Effector memory CD8-positive, alpha-beta T cell (primary cell): ENCODE measurements around the gene PNKD.
A peak's percentile ranks its signal among the peaks of the same experiment; 100 is the strongest.
"Not testable (repeated sequence)": the region's sequence is repeated elsewhere in the genome, so short reads cannot be mapped to it uniquely, and the experiment has no call there.

Experiments
- ATAC-seq: fragments of 150-1000 bp; cut with Tn5 transposase; replicated peaks from 2 replicates; pipeline ENCODE4 v1.10.0; 2021; ENCODE audit warnings: mild to moderate bottlenecking, moderate library complexity
- DNase-seq, 3 experiments: peaks; one replicate each; pipeline ENCODE4 v3.0.0; 2021
- H3K27ac Mint-ChIP-seq, 2 donors: one replicate each; pipeline ENCODE4 v1.8.0; 2022; ENCODE audit warnings: mild to moderate bottlenecking in 2 of 2, mixed read lengths in 2 of 2, moderate library complexity in 2 of 2
- H3K27me3 Mint-ChIP-seq, 2 donors: one replicate each; pipeline ENCODE4 v1.8.0; 2022; ENCODE audit warnings: mixed read lengths in 2 of 2
- H3K36me3 Mint-ChIP-seq: one replicate; pipeline ENCODE4 v1.8.0; 2022; ENCODE audit warnings: mild to moderate bottlenecking, moderate library complexity, mixed read lengths; ENCODE audit not compliant: insufficient read depth
- H3K4me1 Mint-ChIP-seq, 2 donors: one replicate each; pipeline ENCODE4 v1.8.0; 2022; ENCODE audit warnings: low read depth in 2 of 2, mixed read lengths in 2 of 2
- H3K4me3 Mint-ChIP-seq, 2 donors: one replicate each; pipeline ENCODE4 v1.8.0; 2022; ENCODE audit warnings: mild to moderate bottlenecking in 2 of 2, mixed read lengths in 2 of 2, moderate library complexity in 2 of 2
- H3K9me3 Mint-ChIP-seq, 2 donors: one replicate each; pipeline ENCODE4 v1.8.0; 2022; ENCODE audit warnings: mixed read lengths in 2 of 2

PNKD gene

DNA sequence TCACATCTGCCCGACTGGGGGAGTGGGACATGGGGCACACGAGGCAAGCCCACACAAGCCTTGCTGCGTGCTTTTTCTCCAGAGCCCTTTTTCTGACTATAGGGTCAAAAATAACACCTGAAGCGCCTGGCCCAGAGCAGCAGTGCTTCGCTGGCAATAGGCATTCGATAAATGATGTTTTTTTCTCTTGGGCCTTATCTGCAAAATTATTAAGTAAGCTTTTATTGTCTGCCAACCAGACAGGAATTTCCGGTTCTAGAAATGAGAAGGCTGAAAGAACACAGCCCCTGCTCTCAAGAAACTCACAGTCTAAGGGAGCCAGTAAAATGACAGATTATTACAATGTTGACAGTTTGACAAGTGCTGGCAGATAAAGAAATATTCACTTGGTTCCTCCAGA is 24.7 kb downstream of the PNKD start:
- no peaks in the 10 kb centered on the region for H3K9me3 Mint-ChIP-seq
- ATAC-seq (no peak), DNase-seq (no peak)
- peak overlapping the region in 1 of 2 donors; percentile 38 for H3K27ac Mint-ChIP-seq
- no peaks in the 10 kb centered on the region for H3K27me3 Mint-ChIP-seq
- H3K36me3 Mint-ChIP-seq, result peaks cover 6% of the 10 kb centered on the region
- H3K4me1 Mint-ChIP-seq, result peaks cover 25 to 29% of the 10 kb centered on the region in 2 donors
- H3K4me3 Mint-ChIP-seq, result no peak overlapping the region

DNA sequence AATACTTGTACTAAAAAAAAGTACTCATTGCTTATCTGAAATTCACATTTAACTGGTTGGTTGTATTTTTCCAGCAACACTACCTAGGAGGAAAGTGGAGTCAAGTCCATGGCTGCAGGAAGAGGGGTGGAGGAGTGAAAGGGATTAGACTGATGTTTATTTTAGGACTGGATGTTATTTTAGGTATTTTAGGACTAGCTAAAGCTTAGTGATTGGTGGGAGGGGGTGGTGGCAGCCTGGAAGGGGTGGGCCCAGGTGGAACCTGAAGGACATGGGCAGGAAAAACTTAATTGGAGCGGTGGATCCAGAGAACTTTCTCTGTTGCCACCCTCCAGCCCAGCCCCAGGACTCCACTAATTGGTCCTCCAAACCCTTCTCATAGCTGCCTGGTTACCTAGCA is 25.9 kb downstream of the PNKD start:
- Mint-ChIP-seq H3K27me3 (no peaks in the 10 kb centered on the region), H3K4me3 (no peak overlapping the region), H3K4me1 (peaks cover 15 to 18% of the 10 kb centered on the region in 2 donors), H3K9me3 (no peaks in the 10 kb centered on the region), H3K36me3 (peaks cover 7% of the 10 kb centered on the region), H3K27ac (no peak overlapping the region)
- no peak for ATAC-seq
- no peak for DNase-seq

DNA sequence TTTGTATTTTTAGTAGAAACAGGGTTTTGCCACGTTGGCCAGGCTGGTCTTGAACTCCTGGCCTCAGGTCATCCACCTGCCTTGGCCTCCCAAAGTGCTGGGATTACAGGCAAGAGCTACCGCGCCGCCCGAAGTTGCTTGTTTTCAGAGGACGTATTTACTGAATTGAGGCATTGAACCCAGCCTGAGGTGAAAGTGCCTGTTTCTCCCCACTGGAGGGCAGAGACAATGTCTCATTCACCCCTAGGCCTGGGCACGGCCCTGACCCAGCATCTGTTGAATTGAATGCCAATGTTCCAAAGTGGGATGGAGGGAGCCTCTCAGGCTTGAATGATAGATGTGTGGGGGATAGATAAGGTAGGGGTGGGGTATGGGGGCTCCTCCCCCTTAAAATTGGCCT is 26.5 kb downstream of the PNKD start:
- H3K4me1 Mint-ChIP-seq, result peaks cover 13 to 15% of the 10 kb centered on the region in 2 donors
- H3K27me3 Mint-ChIP-seq, result no peaks in the 10 kb centered on the region
- ATAC-seq (no peak), DNase-seq (no peak)
- no peak overlapping the region for H3K27ac Mint-ChIP-seq
- H3K9me3 Mint-ChIP-seq, result no peaks in the 10 kb centered on the region
- peaks cover 7% of the 10 kb centered on the region for H3K36me3 Mint-ChIP-seq
- no peak overlapping the region for H3K4me3 Mint-ChIP-seq

DNA sequence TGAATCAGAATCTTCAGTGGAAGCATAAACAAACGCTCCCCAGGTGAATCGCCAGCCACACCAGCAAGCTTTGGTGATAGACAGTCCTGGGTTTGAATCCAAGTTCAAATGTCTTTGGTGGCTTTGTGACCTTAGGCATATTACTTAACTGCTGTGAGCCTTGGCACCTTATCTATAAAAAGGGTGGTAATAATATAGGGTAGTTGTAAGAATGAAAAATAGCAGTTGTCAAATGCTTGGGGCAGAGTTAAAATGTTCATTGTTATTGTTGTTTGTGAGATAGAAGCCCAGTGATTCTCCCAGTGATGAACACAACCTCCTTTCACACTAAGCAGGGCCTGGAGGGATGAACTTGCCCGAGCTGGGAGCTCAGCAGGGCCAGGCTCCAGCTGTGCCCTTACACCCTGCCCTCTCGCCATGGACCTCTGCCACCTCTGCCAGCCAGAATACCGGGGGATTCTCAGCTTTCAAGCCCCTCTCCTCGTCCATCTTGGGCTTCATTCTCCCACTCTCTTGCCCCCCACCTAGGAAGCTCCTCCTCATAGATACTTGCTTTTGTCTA is 28.1 kb downstream of the PNKD start:
- peaks cover 6 to 13% of the 10 kb centered on the region in 2 donors for H3K4me1 Mint-ChIP-seq
- no peak overlapping the region for H3K4me3 Mint-ChIP-seq
- no peaks in the 10 kb centered on the region for H3K27me3 Mint-ChIP-seq
- no peak overlapping the region for H3K27ac Mint-ChIP-seq
- peaks cover 7% of the 10 kb centered on the region for H3K36me3 Mint-ChIP-seq
- DNase-seq (no peak), ATAC-seq (no peak)
- H3K9me3 Mint-ChIP-seq, result no peaks in the 10 kb centered on the region

DNA sequence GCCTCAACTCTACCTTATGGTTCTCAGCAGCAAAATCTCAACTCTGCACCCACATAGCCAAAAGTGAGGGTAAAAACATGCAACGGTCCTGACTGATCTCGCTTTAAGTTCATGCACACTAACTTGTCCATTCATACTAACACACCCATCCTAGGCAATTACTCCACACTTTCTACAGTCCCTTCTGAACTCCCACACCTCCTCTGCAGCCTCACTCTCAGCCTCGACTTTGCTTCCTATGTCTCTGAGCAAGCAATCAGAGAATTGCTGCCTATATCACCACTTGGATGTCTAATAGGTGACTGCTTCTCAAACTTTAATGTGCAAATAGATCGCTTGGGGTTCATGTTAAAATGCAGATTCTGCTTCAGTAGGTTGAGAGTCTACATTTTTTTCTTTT is 29.8 kb downstream of the PNKD start:
- H3K4me3 Mint-ChIP-seq, result no peak overlapping the region
- no peaks in the 10 kb centered on the region for H3K9me3 Mint-ChIP-seq
- no peaks in the 10 kb centered on the region for H3K27me3 Mint-ChIP-seq
- H3K4me1 Mint-ChIP-seq, result peaks cover 6% of the 10 kb centered on the region in 2 donors
- no peak overlapping the region for H3K27ac Mint-ChIP-seq
- peaks cover 7% of the 10 kb centered on the region for H3K36me3 Mint-ChIP-seq
- DNase-seq (no peak), ATAC-seq (no peak)

DNA sequence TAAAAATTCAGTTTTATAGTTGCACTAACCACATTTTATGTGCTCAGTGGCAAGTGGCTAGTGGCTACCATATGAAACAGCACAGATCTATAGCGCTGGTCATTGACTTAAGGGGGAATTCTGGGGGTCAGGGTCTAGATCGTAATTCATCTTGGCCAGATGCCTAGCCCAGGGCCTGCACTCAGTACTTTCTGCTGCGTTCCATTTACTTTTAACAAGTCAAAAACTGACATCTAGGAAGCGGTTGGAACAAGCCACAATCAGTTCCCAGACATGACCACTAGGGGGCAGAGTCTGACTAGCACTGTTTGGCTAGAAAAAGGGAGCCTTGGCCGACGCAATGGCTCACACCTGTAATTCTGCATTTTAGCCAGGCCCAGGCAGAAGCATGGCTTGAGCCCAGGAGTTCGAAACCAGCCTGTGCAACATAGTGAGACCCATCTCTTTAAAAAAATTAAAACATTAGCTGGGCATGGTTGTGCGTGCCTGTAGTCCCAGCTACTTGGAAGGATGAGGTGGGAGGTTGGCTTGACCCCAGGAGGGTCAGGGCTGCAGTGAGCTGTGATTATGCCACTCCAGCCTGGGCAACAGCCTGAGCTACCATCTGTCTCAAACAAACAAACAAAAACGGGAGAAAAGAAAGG is 31.0 kb downstream of the PNKD start:
- Mint-ChIP-seq H3K9me3 (no peaks in the 10 kb centered on the region), H3K4me1 (peaks cover 4 to 6% of the 10 kb centered on the region in 2 donors), H3K4me3 (no peak overlapping the region), H3K27me3 (no peaks in the 10 kb centered on the region), H3K36me3 (peaks cover 7% of the 10 kb centered on the region), H3K27ac (peak overlapping the region in 1 of 2 donors; percentile 62)
- DNase-seq, result peak; percentile 89 to 92 (median 89)
- peak; percentile 99 for ATAC-seq

DNA sequence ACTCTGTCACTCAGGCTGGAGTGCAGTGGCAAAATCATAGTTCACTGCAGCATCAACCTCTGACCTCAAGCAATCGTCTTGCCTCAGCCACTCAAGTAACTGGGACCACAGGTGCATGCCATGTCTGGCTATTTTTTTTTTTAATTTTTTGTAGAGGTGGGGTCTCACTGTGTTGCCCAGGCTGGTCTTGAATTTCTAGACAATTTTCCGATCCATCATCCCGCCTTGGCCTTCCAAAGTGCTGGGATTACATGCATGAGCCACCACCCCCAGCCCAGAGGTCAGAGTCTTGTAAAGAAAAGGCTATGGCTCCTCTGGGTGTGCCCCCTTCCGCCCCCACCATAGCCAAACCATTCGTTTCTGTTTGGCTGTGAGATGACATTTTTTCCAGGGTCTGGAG is 35.1 kb downstream of the PNKD start:
- H3K36me3 Mint-ChIP-seq, result peaks cover 8% of the 10 kb centered on the region
- H3K4me1 Mint-ChIP-seq, result peaks cover 4 to 6% of the 10 kb centered on the region in 2 donors
- no peak overlapping the region for H3K27ac Mint-ChIP-seq
- H3K27me3 Mint-ChIP-seq, result peaks cover 0 to 17% of the 10 kb centered on the region in 2 donors
- ATAC-seq, result no peak
- H3K9me3 Mint-ChIP-seq, result no peaks in the 10 kb centered on the region
- DNase-seq, result no peak
- H3K4me3 Mint-ChIP-seq, result no peak overlapping the region

DNA sequence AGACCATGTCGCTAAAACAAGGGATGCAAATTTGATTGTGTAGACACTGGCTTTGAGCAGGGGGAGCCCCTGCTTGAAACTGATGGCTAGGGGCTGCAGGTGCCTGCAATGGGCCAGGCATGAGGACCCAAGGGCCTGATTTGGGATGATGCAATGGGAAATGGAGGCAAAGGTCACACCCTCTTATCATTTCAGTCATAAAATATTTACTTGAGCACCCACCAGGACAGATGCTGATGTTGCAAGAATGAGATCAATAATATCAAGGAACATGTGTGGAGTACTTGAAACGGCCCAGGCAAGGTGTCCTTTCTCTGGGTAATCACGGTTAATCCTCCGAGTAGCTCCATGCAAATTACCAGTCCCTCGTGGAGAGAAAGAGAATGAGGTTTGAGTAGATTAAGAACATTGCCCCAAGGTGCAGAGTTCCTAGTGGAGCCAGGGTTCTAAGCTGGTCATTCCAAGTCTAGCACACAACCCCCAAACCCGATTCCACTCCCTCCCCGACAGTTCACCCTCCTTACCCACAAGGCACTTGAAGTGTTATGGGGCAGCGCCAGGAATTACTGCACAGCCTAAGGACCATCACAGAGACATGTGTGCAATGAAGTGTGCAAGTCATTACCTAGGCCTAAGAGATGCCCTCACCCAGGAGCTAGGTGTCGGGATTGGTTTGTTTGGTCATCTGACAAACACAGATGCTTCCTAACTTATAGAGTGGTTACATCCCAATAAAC is 36.0 kb downstream of the PNKD start:
- Mint-ChIP-seq H3K4me1 (peaks cover 3% of the 10 kb centered on the region in 2 donors), H3K27ac (no peak overlapping the region), H3K9me3 (no peaks in the 10 kb centered on the region), H3K36me3 (peaks cover 5% of the 10 kb centered on the region), H3K4me3 (no peak overlapping the region), H3K27me3 (peaks cover 0 to 17% of the 10 kb centered on the region in 2 donors)
- ATAC-seq (no peak), DNase-seq (no peak)

DNA sequence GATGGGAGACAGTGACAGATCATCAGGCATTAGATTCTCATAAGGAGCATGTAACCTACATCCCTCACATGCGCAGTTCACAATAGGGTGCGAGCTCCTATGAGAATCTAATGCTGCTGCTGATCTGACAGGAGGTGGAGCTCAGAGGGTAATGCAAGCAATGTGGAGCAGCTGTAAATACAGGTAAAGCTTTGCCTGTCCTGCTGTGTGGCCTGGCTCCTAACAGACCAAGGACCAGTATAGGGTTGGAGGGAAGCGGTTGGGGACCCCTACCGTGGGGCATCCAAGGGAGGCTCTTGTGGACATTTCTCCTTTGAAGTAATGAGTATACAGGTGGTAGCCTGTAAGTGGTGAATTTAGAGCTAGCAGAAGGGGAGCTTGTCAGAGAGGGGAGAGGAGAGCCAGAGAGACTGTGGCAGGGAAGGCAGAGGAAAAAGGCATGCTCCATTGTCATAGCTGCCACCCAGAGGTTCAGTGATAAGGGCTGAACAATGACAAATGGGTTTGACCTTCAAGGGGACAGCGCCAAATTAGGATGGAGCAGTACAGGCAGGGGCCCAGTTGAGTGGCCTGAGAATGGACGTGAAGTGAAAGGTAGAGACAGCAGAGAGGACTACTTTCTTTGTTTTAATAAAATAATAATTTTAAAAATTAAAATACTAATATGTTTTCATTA is 37.2 kb downstream of the PNKD start:
- DNase-seq (no peak), ATAC-seq (no peak)
- Mint-ChIP-seq H3K9me3 (no peaks in the 10 kb centered on the region), H3K27me3 (peaks cover 0 to 17% of the 10 kb centered on the region in 2 donors), H3K4me3 (no peak overlapping the region), H3K36me3 (peaks cover 4% of the 10 kb centered on the region), H3K4me1 (no peaks in the 10 kb centered on the region), H3K27ac (no peak overlapping the region)

DNA sequence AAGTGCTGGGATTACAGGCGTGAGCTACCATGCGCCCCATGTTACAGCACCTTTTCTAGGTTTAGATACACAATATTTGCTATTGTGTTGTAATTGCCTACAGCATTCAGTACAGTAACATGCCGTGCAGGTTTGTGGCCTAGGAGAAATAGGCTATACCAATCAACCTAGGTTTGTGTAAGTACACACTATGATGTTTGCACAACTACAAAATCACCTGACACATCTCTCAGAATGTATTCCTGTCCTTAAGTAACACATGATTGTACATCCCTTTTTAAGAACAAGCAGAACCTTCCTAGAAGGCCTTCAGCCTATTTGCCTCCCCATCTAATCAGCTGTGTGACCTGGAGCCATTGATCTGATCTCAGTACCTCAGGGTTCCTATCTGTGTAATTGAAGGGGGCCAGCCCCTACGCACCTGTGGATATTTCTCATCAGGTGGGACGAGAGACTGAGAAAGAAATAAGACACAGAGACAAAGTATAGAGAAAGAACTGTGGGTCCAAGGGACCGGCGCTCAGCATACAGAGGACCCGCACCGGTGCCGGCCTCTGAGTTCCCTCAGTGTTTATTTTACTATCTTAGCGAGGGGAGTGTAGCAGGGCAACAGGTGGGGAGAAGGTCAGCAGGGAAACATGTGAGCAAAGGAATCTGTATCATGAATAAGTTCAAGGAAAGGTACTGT is 40.7 kb downstream of the PNKD start:
- Mint-ChIP-seq H3K4me3 (no peak overlapping the region), H3K27me3 (peaks cover 0 to 17% of the 10 kb centered on the region in 2 donors), H3K36me3 (peaks cover 5% of the 10 kb centered on the region), H3K4me1 (peaks cover 5% of the 10 kb centered on the region in 2 donors), H3K27ac (no peak overlapping the region), H3K9me3 (no peaks in the 10 kb centered on the region)
- DNase-seq (no peak), ATAC-seq (no peak)

DNA sequence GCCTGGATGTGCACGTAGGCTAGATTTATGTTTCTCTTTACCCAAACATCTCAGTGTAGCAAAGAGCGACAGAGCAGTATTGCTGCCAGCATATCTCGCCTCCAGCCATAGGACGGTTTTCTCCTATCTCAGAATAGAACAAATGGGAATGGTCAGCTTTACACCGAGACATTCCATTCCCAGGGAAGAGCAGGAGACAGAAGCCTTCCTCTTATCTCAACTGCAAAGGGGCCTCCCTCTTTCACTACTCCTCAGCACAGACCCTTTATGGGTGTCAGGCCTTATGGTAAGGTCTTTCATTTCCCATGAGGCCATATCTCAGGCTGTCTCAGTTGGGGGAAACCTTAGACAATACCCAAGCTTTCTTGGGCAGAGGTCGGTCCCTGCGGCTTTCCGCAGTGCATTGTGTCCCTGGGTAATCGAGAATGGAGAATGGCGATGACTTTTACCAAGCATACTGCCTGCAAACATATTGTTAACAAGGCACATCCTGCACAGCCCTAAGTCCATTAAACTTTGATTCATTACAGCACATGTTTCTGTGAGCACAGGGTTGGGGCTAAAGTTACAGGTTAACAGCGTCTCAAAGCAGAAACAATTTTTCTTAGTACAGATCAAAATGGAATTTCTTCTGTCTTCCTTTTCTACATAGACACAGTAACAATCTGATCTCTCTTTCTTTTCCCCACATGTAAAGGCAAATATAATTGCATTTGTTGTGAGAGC is 41.4 kb downstream of the PNKD start:
- peaks cover 0 to 14% of the 10 kb centered on the region in 2 donors for H3K27me3 Mint-ChIP-seq
- H3K9me3 Mint-ChIP-seq, H3K4me3 Mint-ChIP-seq, DNase-seq, ATAC-seq, H3K27ac Mint-ChIP-seq: not testable (repeated sequence)
- peaks cover 12% of the 10 kb centered on the region for H3K36me3 Mint-ChIP-seq
- peaks cover 11 to 12% of the 10 kb centered on the region in 2 donors for H3K4me1 Mint-ChIP-seq

DNA sequence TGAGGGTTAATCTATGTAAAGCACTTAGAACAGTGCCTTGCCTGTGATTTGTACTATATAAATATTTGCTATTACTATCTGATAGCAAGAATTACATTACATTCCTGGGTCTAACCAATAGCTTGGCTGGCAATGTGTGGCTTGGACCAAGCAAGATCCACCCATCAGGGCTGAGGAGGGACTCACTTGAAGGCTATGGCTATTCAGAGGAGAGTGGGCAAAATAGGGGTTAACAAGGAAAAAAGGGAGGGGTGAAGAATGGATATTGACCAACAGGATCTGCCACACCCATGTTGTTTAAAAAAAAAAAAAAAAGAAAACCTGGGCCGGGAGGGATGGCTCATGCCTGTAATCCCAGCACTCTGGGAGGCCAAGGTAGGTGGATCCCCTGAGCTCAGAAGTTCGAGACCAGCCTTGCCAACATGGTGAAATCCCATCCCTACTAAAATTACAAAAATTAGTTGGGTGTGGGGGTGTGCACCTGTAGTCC is 42.0 kb downstream of the PNKD start:
- Mint-ChIP-seq H3K9me3 (no peaks in the 10 kb centered on the region), H3K27me3 (peaks cover 0 to 8% of the 10 kb centered on the region in 2 donors), H3K4me1 (peaks cover 16% of the 10 kb centered on the region in 2 donors), H3K27ac (no peak overlapping the region), H3K36me3 (peaks cover 12% of the 10 kb centered on the region), H3K4me3 (no peak overlapping the region)
- no peak for ATAC-seq
- no peak for DNase-seq
